Kidney epithelial cell (primary cell): Measurements from ENCODE around the gene PTPN18. TPM values are rescaled to one million over a fixed set of nuclear protein-coding genes. Genes with fewer than 3 reads are reported as not detected.

Experiments used
- DNase-seq: peaks from one replicate; pipeline ENCODE4 v3.0.0-alpha.2; 2010; ENCODE audit warnings: low read depth
- H3K27me3 ChIP-seq: 2 replicates; pipeline ENCODE4 v1.6.0; 2011; ENCODE audit warnings: low read length; ENCODE audit not compliant: control insufficient read depth, insufficient read depth
- H3K36me3 ChIP-seq: 2 replicates; pipeline ENCODE4 v1.5.1; 2011; ENCODE audit warnings: low read length; ENCODE audit not compliant: control insufficient read depth, insufficient read depth
- H3K4me3 ChIP-seq: 2 replicates; pipeline ENCODE4 v1.5.1; 2011; ENCODE audit warnings: low read depth, mild to moderate bottlenecking, control low read depth, low read length
- total RNA-seq: library from RNA; depleted of rRNA; stranded (reverse); fragments of >200 nt; gene quantifications from 2 replicates; pipeline ENCODE4 v1.2.3, GENCODE V29; 2015
- TF ChIP-seq, protein P1 (sequence below): IDR thresholded peaks from 2 replicates; pipeline ENCODE4 v1.5.1; 2011; ENCODE audit warnings: mild to moderate bottlenecking, moderate library complexity, low read length, control low read depth, inconsistent platforms; ENCODE audit not compliant: insufficient read depth, poor library complexity, severe bottlenecking

Gene PTPN18
- total RNA-seq, 1 donor from 2014 or later: 15.9 TPM

DNA sequence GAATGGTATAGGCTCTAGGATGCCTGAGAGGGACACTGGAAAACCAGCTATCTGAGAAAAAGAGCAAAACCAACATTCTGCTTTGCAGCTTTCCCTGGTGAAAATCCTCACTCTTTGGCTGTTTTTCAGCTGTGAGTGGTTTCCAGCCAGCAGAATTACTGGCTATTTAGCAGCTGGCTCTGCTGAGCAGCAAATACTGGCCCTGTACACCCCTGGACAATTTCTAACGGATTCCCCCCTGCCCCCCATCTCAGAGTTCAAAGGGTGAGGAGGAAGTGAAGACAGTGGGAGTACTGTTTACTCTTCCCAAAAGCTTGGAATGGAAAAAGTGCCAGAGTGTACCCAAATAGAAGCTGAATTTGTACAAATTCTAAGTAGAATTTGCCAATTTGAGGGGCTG lies 39.3 kb upstream of the PTPN18 start:
- Histone ChIP-seq H3K4me3 (no peak overlapping the region), H3K27me3 (no peaks in the 10 kb centered on the region), H3K36me3 (no peaks in the 10 kb centered on the region)
- DNase-seq: no peak
- TF ChIP-seq, protein P1, sequence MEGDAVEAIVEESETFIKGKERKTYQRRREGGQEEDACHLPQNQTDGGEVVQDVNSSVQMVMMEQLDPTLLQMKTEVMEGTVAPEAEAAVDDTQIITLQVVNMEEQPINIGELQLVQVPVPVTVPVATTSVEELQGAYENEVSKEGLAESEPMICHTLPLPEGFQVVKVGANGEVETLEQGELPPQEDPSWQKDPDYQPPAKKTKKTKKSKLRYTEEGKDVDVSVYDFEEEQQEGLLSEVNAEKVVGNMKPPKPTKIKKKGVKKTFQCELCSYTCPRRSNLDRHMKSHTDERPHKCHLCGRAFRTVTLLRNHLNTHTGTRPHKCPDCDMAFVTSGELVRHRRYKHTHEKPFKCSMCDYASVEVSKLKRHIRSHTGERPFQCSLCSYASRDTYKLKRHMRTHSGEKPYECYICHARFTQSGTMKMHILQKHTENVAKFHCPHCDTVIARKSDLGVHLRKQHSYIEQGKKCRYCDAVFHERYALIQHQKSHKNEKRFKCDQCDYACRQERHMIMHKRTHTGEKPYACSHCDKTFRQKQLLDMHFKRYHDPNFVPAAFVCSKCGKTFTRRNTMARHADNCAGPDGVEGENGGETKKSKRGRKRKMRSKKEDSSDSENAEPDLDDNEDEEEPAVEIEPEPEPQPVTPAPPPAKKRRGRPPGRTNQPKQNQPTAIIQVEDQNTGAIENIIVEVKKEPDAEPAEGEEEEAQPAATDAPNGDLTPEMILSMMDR: no peak

- Histone ChIP-seq H3K4me3 (no peak overlapping the region), H3K36me3 (no peaks in the 10 kb centered on the region), H3K27me3 (no peaks in the 10 kb centered on the region)
- DNase-seq: no peak
- TF ChIP-seq, protein P1: no peak
Observed at GRCh38 chr2:130318906-130319305, 37.0 kb upstream of the PTPN18 start.

DNA sequence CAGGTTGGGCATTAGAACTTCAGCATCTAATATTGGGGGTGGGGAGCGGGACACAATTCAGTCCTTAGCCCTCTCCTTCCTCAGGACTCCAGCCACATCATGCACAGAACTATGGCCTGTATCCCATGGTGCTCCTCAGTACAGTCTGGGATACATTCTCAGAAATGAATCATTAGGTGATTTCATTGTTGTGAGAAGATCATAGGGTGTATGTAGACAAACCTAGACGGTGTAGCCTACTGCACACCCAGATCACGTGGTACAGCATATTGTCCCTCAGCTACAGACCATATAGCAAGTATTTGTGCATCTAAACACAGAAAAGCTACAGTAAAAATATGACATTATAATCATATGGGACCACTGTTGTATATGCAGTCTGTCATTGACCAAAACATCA lies 36.3 kb upstream of the PTPN18 start:
- no peak for DNase-seq
- H3K4me3 ChIP-seq: no peak overlapping the region
- TF ChIP-seq, protein P1: no peak
- no peaks in the 10 kb centered on the region for H3K27me3 ChIP-seq
- no peaks in the 10 kb centered on the region for H3K36me3 ChIP-seq

DNA sequence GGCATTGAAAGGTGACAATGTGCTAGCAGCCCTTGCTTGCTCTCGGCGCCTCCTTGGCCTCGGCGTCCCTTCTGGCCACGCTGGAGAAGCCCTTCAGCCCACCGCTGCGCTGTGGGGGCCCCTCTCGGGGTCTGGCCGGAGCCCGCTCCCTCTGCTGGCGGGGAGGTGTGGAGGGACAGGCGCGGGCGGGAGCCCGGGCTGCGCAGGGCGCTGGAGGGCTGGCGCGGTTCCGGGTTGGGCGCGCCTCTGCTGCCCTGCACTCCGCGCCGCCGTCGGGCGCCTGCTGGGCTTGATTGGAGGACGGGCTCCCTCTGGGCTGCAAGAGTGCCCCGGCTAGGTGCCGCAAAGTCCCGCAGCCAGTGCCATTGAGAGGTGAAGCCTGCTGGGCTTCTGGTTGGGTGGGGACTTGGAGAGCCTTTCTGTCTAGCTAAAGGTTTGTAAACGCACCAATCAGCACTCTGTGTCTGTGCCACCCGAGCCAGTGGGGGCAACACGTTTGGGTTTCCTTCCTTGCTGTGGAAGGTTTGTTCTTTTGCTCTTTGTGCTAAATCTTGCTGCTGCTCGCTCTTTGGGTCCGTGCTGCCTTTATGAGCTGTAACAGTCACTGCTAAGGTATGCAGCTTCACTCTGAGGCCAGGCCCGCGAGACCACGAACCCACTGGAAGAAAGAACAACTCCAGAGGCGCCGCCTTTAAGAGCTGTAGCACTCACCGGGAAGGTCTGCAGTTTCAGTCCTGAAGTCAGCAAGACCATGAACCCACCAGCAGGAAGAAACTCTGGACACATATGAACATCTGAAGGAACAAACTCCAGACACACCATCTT lies 27.9 kb upstream of the PTPN18 start:
- peak; percentile 41 for DNase-seq
- no peak overlapping the region for H3K4me3 ChIP-seq
- H3K27me3 ChIP-seq: peaks cover 2% of the 10 kb centered on the region
- TF ChIP-seq, protein P1: no peak
- no peaks in the 10 kb centered on the region for H3K36me3 ChIP-seq

DNA sequence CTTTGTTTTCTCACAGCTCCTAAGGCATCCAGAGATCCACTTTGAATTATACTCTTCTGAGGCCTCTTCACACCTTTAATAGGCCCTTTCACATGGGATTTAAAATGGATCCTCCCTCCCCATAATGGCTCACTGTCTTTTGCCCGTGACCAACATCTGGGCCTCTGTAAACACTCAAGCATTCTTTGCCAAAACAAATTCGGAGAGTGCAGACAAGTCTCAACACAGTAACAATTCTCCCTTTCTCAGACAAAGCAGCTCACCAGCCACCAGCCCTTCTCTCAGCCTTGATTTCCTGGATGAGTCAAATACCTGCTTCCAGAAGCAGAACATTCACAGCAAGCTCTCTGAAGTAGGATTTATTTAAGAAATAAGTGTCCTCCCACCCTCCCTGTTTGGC lies 27.1 kb upstream of the PTPN18 start:
- no peaks in the 10 kb centered on the region for H3K36me3 ChIP-seq
- no peak for DNase-seq
- no peak overlapping the region for H3K4me3 ChIP-seq
- TF ChIP-seq, protein P1: no peak
- H3K27me3 ChIP-seq: peaks cover 2% of the 10 kb centered on the region
